IMR-90 (cell line): ENCODE measurements around the gene CDC14A. TPM values are rescaled to one million over a fixed set of nuclear protein-coding genes. Genes with fewer than 3 reads are reported as not detected.

Experiments
- ATAC-seq: fragments of 200-7000 bp; cut with Tn5 transposase; 2 replicates; pipeline ENCODE4 v1.9.1; 2020; ENCODE audit warnings: low read depth, mild to moderate bottlenecking, moderate library complexity
- BruUV-seq: library from RNA; stranded (reverse); fragments of 400-500 nt; replicated peaks from 2 replicates; lab custom pipeline; 2021; lab: Mats Ljungman, UMichigan
- CTCF ChIA-PET: fragments of 300-600 bp; formaldehyde crosslinking; extraction: SDS; loops from one replicate; lab custom pipeline; 2021; ENCODE audit warnings: antibody characterized with exemption; lab: Yijun Ruan, JAX
- POLR2A ChIA-PET: fragments of 300-600 bp; sonication (Branson Sonifier 250); formaldehyde crosslinking; loops from one replicate; lab custom pipeline; 2022; ENCODE audit warnings: antibody characterized with exemption; ENCODE audit not compliant: unreplicated experiment; lab: Charles Lee
- DNase-seq: peaks from one replicate; pipeline ENCODE4 v3.0.0; 2013
- H2AFZ ChIP-seq: replicated peaks from 2 replicates; pipeline ENCODE3; 2013; ENCODE audit warnings: low read length, mild to moderate bottlenecking; ENCODE audit not compliant: poor library complexity
- H2AK5ac ChIP-seq: 2 replicates; pipeline ENCODE4 v1.6.1; 2013; ENCODE audit warnings: low read depth, low read length, inconsistent platforms
- H2AK9ac ChIP-seq: replicated peaks from 2 replicates; pipeline ENCODE3; 2013; ENCODE audit warnings: mild to moderate bottlenecking, low read depth, low read length, moderate library complexity; ENCODE audit not compliant: poor library complexity
- H2BK120ac ChIP-seq: 2 replicates; pipeline ENCODE4 v1.6.1; 2013; ENCODE audit warnings: low read depth, low read length, inconsistent platforms
- H2BK15ac ChIP-seq: 3 replicates; pipeline ENCODE4 v1.6.1; 2013; ENCODE audit warnings: low read depth, low read length, inconsistent platforms
- H2BK20ac ChIP-seq: 2 replicates; pipeline ENCODE4 v1.6.1; 2013; ENCODE audit warnings: low read depth, mild to moderate bottlenecking, inconsistent platforms, low read length, moderate library complexity
- H2BK5ac ChIP-seq: 2 replicates; pipeline ENCODE4 v1.6.1; 2013; ENCODE audit warnings: mild to moderate bottlenecking, low read depth, low read length, inconsistent platforms; ENCODE audit not compliant: poor library complexity, severe bottlenecking
- H3K14ac ChIP-seq: replicated peaks from 2 replicates; pipeline ENCODE4 v1.6.1; 2013; ENCODE audit warnings: low read depth, low read length, inconsistent platforms
- H3K18ac ChIP-seq: 2 replicates; pipeline ENCODE4 v1.6.1; 2013; ENCODE audit warnings: low read depth, low read length, control low read depth
- H3K23ac ChIP-seq: 2 replicates; pipeline ENCODE4 v1.6.1; 2013; ENCODE audit warnings: low read depth, low read length, inconsistent platforms
- H3K27ac ChIP-seq: 2 replicates; pipeline ENCODE4 v1.5.1; 2013; ENCODE audit warnings: mild to moderate bottlenecking, control low read depth, low read length; ENCODE audit not compliant: insufficient read depth
- H3K27me3 ChIP-seq: 2 replicates; pipeline ENCODE4 v1.6.1; 2013; ENCODE audit warnings: low read length; ENCODE audit not compliant: control insufficient read depth, insufficient read depth
- H3K36me3 ChIP-seq: 2 replicates; pipeline ENCODE4 v1.6.1; 2013; ENCODE audit warnings: low read length, mixed read lengths; ENCODE audit not compliant: control insufficient read depth, insufficient read depth
- H3K4ac ChIP-seq: 2 replicates; pipeline ENCODE4 v1.6.1; 2013; ENCODE audit warnings: low read depth, low read length, inconsistent platforms
- H3K4me1 ChIP-seq: 2 replicates; pipeline ENCODE4 v1.6.1; 2013; ENCODE audit warnings: low read length, mixed read lengths; ENCODE audit not compliant: control insufficient read depth, insufficient read depth
- H3K4me2 ChIP-seq: 2 replicates; pipeline ENCODE4 v1.6.1; 2013; ENCODE audit warnings: low read depth, mild to moderate bottlenecking, control low read depth, low read length, moderate library complexity
- H3K4me3 ChIP-seq: 2 replicates; pipeline ENCODE4 v1.5.1; 2013; ENCODE audit warnings: low read depth, mild to moderate bottlenecking, control low read depth, low read length, moderate library complexity; ENCODE audit not compliant: insufficient read depth
- H3K56ac ChIP-seq: 2 replicates; pipeline ENCODE4 v1.6.1; 2013; ENCODE audit warnings: low read length, inconsistent platforms; ENCODE audit not compliant: insufficient read depth; ENCODE audit errors: extremely low read depth
- H3K79me1 ChIP-seq, 2 experiments: 2 replicates each; pipeline ENCODE4 v1.6.1; 2013; ENCODE audit warnings: low read length in 2 of 2, inconsistent platforms in 1 of 2, low read depth in 1 of 2
- H3K9ac ChIP-seq: 2 replicates; pipeline ENCODE4 v1.6.1; 2013; ENCODE audit warnings: low read depth, low read length, control low read depth
- H3K9me1 ChIP-seq: 2 replicates; pipeline ENCODE4 v1.6.1; 2013; ENCODE audit warnings: low read length, inconsistent platforms; ENCODE audit not compliant: insufficient read depth
- H3K9me3 ChIP-seq: 2 replicates; pipeline ENCODE4 v1.6.1; 2013; ENCODE audit warnings: low read length; ENCODE audit not compliant: control insufficient read depth, insufficient read depth
- H4K20me1 ChIP-seq: 2 replicates; pipeline ENCODE4 v1.6.1; 2013; ENCODE audit warnings: low read length, inconsistent platforms; ENCODE audit not compliant: insufficient read depth
- H4K5ac ChIP-seq: 2 replicates; pipeline ENCODE4 v1.6.1; 2013; ENCODE audit warnings: mild to moderate bottlenecking, low read depth, low read length, control low read depth
- H4K8ac ChIP-seq, 2 experiments: 2 replicates each; pipeline ENCODE4 v1.6.1; 2013; ENCODE audit warnings: low read depth in 2 of 2, low read length in 2 of 2, control low read depth in 1 of 2, inconsistent platforms in 1 of 2
- H4K91ac ChIP-seq: 2 replicates; pipeline ENCODE4 v1.6.1; 2013; ENCODE audit warnings: low read depth, low read length, inconsistent platforms; ENCODE audit not compliant: insufficient read depth
- BHLHE40 ChIP-seq: fragments of 150-350 bp; IDR thresholded peaks from 2 replicates; pipeline ENCODE4 v1.6.1; 2016; ENCODE audit warnings: mild to moderate bottlenecking, low read depth, low read length
- CEBPB ChIP-seq: IDR thresholded peaks from 2 replicates; pipeline ENCODE4 v1.6.1; 2012; ENCODE audit warnings: low read depth, low read length, improper control_type of control experiment
- CTCF ChIP-seq: conservative IDR thresholded peaks from 2 replicates; pipeline ENCODE4 v1.5.1; 2012; ENCODE audit warnings: mild to moderate bottlenecking, low read depth, low read length, improper control_type of control experiment
- ELK1 ChIP-seq: fragments of 150-350 bp; IDR thresholded peaks from 2 replicates; pipeline ENCODE4 v1.6.1; 2016; ENCODE audit warnings: low read depth, mild to moderate bottlenecking, low read length, moderate library complexity, borderline replicate concordance
- FOS ChIP-seq: fragments of 150-350 bp; IDR thresholded peaks from 2 replicates; pipeline ENCODE4 v1.6.1; 2016; ENCODE audit warnings: low read depth, low read length
- MAZ ChIP-seq: IDR thresholded peaks from 2 replicates; pipeline ENCODE4 v1.6.1; 2012; ENCODE audit warnings: low read depth, mild to moderate bottlenecking, low read length, improper control_type of control experiment, moderate library complexity, borderline replicate concordance
- MXI1 ChIP-seq: IDR thresholded peaks from 2 replicates; pipeline ENCODE4 v1.6.1; 2012; ENCODE audit warnings: low read depth, mild to moderate bottlenecking, low read length, moderate library complexity, borderline replicate concordance
- NFE2L2 ChIP-seq: fragments of 150-350 bp; IDR thresholded peaks from 2 replicates; pipeline ENCODE4 v1.6.1; 2016; ENCODE audit warnings: low read depth, mild to moderate bottlenecking, low read length
- POLR2A ChIP-seq: IDR thresholded peaks from 2 replicates; pipeline ENCODE4 v1.6.1; 2012; ENCODE audit warnings: mild to moderate bottlenecking, low read depth, low read length
- RAD21 ChIP-seq: IDR thresholded peaks from 2 replicates; pipeline ENCODE4 v1.6.1; 2012; ENCODE audit warnings: low read length, improper control_type of control experiment
- RCOR1 ChIP-seq: IDR thresholded peaks from 2 replicates; pipeline ENCODE4 v1.6.1; 2012; ENCODE audit warnings: mild to moderate bottlenecking, low read length, improper control_type of control experiment; ENCODE audit not compliant: insufficient replicate concordance
- RFX5 ChIP-seq: IDR thresholded peaks from 2 replicates; pipeline ENCODE4 v1.8.0; 2012; ENCODE audit warnings: low read depth, mild to moderate bottlenecking, low read length, moderate library complexity
- USF2 ChIP-seq: fragments of 150-350 bp; IDR thresholded peaks from 2 replicates; pipeline ENCODE4 v1.6.1; 2017; ENCODE audit warnings: mild to moderate bottlenecking, antibody characterized with exemption, low read length, low read depth
- WGBS, 2 experiments: methylation state at CpG; one replicate each; pipeline versions ENCODE4 v1.1.5 to v1.1.7; 2013; ENCODE audit warnings: missing lambda C conversion rate in 2 of 2; ENCODE audit not compliant: insufficient read length in 1 of 2; ENCODE audit errors: extremely low coverage in 2 of 2; 5-methylcytosine and 5-hydroxymethylcytosine counted together
- dilution Hi-C: fragments of 300-500 bp; cut with HindIII; formaldehyde crosslinking; loops from one replicate; pipeline ENCODE4 v1.14.3; 2018; ENCODE audit warnings: low sequenced_read_pairs; ENCODE audit not compliant: unreplicated experiment
- in situ Hi-C: fragments of 300-500 bp; cut with MboI; formaldehyde crosslinking; loops from 3 replicates; pipeline ENCODE4 v1.14.3; 2019; ENCODE audit warnings: low sequenced_read_pairs, inconsistent platforms, mixed read lengths
- intact Hi-C: fragments of 100-400 bp; cut with micrococcal nuclease; formaldehyde crosslinking; loops from 2 replicates; pipeline ENCODE4 v1.10.0; 2022
- polyA plus RNA-seq, 3 experiments: library from polyadenylated mRNA; depleted of rRNA; stranded (reverse); fragments of >200 nt; gene quantifications; 2 replicates each; pipeline ENCODE4 v1.2.3, GENCODE V29; 2012; ENCODE audit warnings: low replicate concordance in 1 of 3
- total RNA-seq: library from RNA; depleted of rRNA; stranded (reverse); fragments of >200 nt; gene quantifications from 2 replicates; pipeline ENCODE4 v1.2.3, GENCODE V29; 2012

CDC14A gene
- total and polyA plus RNA-seq, 2 of the 4 experiments (the other 2 are of a cell fraction): 1.7 to 3.0 TPM

GRCh38 chr1:100350787-100351094 lies 1.6 kb upstream of the CDC14A start:
- Histone ChIP-seq H4K91ac (0 out of 2 replicates have a peak overlapping the region, but pooled peaks have one; percentile 5), H4K20me1 (0 out of 2 replicates have a peak, but pooled peaks cover 5% of the 10 kb centered on the region), H3K18ac (no peak overlapping the region), H2AK9ac (no peak overlapping the region), H3K36me3 (no peaks in the 10 kb centered on the region), H2BK20ac (no peak overlapping the region), H3K14ac (peak overlapping the region; percentile 65; the same call in 1 of the 2 replicates), H2BK5ac (peak overlapping the region; percentile 6), H4K8ac (peak overlapping the region; percentile 12 to 84; a peak in 3 of 4 replicates), H3K9ac (peak overlapping the region; percentile 1; the same call in 1 of the 2 replicates), H3K23ac (no peak overlapping the region), H2AK5ac (no peak overlapping the region), H2BK120ac (peak overlapping the region; percentile 16; the same call in 1 of the 2 replicates), H3K56ac (no peak overlapping the region), H3K79me1 (peaks cover 6 to 22% of the 10 kb centered on the region in 2 experiments), H3K4ac (peak overlapping the region; percentile 27; the same call in 1 of the 2 replicates), H3K4me3 (peak overlapping the region; percentile 86), H2BK15ac (no peak overlapping the region), H2AFZ (peak overlapping the region; percentile 95), H3K27me3 (no peaks in the 10 kb centered on the region), H3K4me1 (peaks cover 4% of the 10 kb centered on the region; the same call in 1 of the 2 replicates), H3K4me2 (peak overlapping the region; percentile 88), H3K9me3 (no peaks in the 10 kb centered on the region), H3K27ac (peak overlapping the region; percentile 10; the same call in 1 of the 2 replicates), H3K9me1 (peaks cover under 1% of the 10 kb centered on the region; the same call in 1 of the 2 replicates), H4K5ac (peak overlapping the region; percentile 28; the same call in 1 of the 2 replicates)
- ATAC-seq (no peak), DNase-seq (no peak)
- intact Hi-C loops (loop anchor here (5.0 to 10.0 kb wide), 3 partner anchors 83 to 546 kb away; partner anchors contain the start of gene RTCA), in situ Hi-C loops (no loop called here), dilution Hi-C loops (no loop called here)
- 90% methylated on average over 5 of the region's 10 CpGs; no CpG with 5 or more reads in 1 of the 2 experiments for WGBS, 2 experiments
- TF ChIP-seq NFE2L2 (no peak), RAD21 (no peak), MAZ (no peak), CTCF (no peak), MXI1 (no peak), ELK1 (no peak), POLR2A (no peak), FOS (no peak), RFX5 (no peak), BHLHE40 (no peak), USF2 (no peak), RCOR1 (no peak), CEBPB (no peak)
- ChIA-PET CTCF (no interaction called here), POLR2A (interaction anchor here (0.6 to 0.7 kb wide), 2 partner anchors 234 to 1122 kb away, joined by 9 to 10 read pairs; no protein-coding TSS in a partner anchor)
- no TSS peak for BruUV-seq
